Kidney (tissue), 14 donors: ENCODE results near the gene SECTM1. TPM values are rescaled to one million over a fixed set of nuclear protein-coding genes. Genes with fewer than 3 reads are reported as not detected.
A peak's percentile ranks its signal among the peaks of the same experiment; 100 is the strongest.

Experiments
- DNase-seq, 5 donors: peaks; one replicate each; pipeline ENCODE4 v3.0.0-alpha.2; 2013 to 2020
- FAIRE-seq: peaks from 2 replicates; lab custom pipeline; 2012; peaks lifted over from hg19 to GRCh38; lab: Jason Lieb, UNC
- H3K27ac ChIP-seq, 2 donors: one replicate each; pipeline ENCODE4 v1.7.0; 2013; ENCODE audit warnings: low read depth in 2 of 2, low read length in 2 of 2, inconsistent platforms in 1 of 2
- H3K27me3 ChIP-seq: one replicate; pipeline ENCODE4 v1.7.1; 2013; ENCODE audit warnings: low read length, inconsistent platforms; ENCODE audit not compliant: control insufficient read depth, insufficient read depth
- H3K36me3 ChIP-seq, 3 donors: one replicate each; pipeline versions ENCODE4 v1.7.0 to v1.7.1; 2013; ENCODE audit warnings: low read length in 3 of 3, control low read depth in 1 of 3, inconsistent platforms in 1 of 3; ENCODE audit not compliant: insufficient read depth in 3 of 3, control insufficient read depth in 2 of 3
- H3K4me1 ChIP-seq, 3 donors: one replicate each; pipeline versions ENCODE4 v1.7.0 to v1.7.1; 2013; ENCODE audit warnings: low read length in 3 of 3, inconsistent platforms in 1 of 3, low read depth in 1 of 3; ENCODE audit not compliant: control insufficient read depth in 2 of 3, insufficient read depth in 2 of 3
- H3K4me3 ChIP-seq, 3 donors: one replicate each; pipeline versions ENCODE4 v1.7.0 to v1.8.1; 2013; ENCODE audit warnings: low read length in 3 of 3, control low read depth in 1 of 3, inconsistent platforms in 1 of 3
- H3K9ac ChIP-seq, 3 donors: one replicate each; pipeline versions ENCODE4 v1.7.0 to v1.7.1; 2013; ENCODE audit warnings: low read length in 3 of 3, control low read depth in 1 of 3, inconsistent platforms in 1 of 3
- H3K9me3 ChIP-seq, 3 donors: one replicate each; pipeline versions ENCODE4 v1.7.0 to v1.7.1; 2013; ENCODE audit warnings: low read length in 3 of 3, control low read depth in 1 of 3, inconsistent platforms in 1 of 3; ENCODE audit not compliant: control insufficient read depth in 2 of 3, insufficient read depth in 1 of 3
- CTCF ChIP-seq: IDR thresholded peaks from 3 replicates; pipeline ENCODE4 v1.5.1; 2012; ENCODE audit warnings: mild to moderate bottlenecking, moderate library complexity, borderline replicate concordance; ENCODE audit not compliant: insufficient read depth; ENCODE audit errors: extremely low read depth
- intact Hi-C: fragments of 100-400 bp; cut with DNase I; formaldehyde crosslinking; loops from one replicate; pipeline ENCODE4 v1.11.1; 2022
- polyA plus RNA-seq: library from polyadenylated mRNA; stranded (reverse); fragments of 350-450 nt; fragmentation: Illumina TruSeq; extraction: RNeasy Lipid Tissue Mini Kit (QIAGEN cat#74804); gene quantifications from one replicate; pipeline ENCODE4 v1.2.3, GENCODE V29; 2014; ENCODE audit warnings: low read depth, low replicate concordance; ENCODE audit not compliant: insufficient read depth
- total RNA-seq: library from RNA; stranded (reverse); fragmentation: NEBNext Ultra II Directional; extraction: Animal tissue kit (Norgen Biotek cat#: 25700); gene quantifications from one replicate; pipeline ENCODE4 v1.2.1, GENCODE V29; 2021
- donor health status: control.
- donor health status: control.
- donor health status: control.
- donor health status: control.
- donor health status: control.
- donor health status: DM: yes; HTN: yes; CAD: no.
- donor health status: Normal renal cell carcinoma (clear cell type).

The SECTM1 gene
- total and polyA plus RNA-seq, 2 donors from 2014 or later: 15.4 to 87.5 TPM

DNA sequence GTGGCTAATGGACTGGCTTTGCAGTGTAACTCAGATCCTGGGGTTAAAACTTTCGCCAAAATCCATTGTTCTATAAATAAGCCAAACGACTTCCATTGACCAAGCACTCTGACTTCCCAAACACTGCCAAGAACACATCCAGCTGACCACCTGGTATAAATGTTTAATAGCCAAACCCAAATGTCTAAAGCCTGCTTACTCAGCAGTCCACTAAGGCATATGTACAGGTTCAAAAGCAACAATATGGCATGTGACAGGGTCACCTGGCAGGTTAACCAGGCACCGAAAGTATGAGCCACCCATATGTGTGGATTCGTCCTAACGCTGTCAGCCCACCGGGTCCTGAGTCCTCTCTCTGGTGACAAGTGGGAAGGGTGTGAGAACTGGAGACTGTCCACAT is 62.2 kb downstream of the SECTM1 start:
- Histone ChIP-seq H3K9me3 (no peaks in the 10 kb centered on the region), H3K4me1 (peaks cover 0 to 46% (median 41%) of the 10 kb centered on the region in 3 donors), H3K27ac (no peak overlapping the region), H3K27me3 (no peaks in the 10 kb centered on the region), H3K36me3 (peaks cover 0 to 6% (median 6%) of the 10 kb centered on the region in 3 donors), H3K9ac (peak overlapping the region in 1 of 3 donors; percentile 67), H3K4me3 (peak overlapping the region in 1 of 3 donors; percentile 1)
- FAIRE-seq (no peak), DNase-seq (no peak)
- no peak for TF ChIP-seq CTCF
- intact Hi-C loops: no loop called here

Other genes with a start within 250 kb of the SECTM1 start
- 43.3 TPM for gene FASN, start 235.5 kb downstream of the SECTM1 start, total RNA-seq
- gene FASN, start 235.5 kb downstream of the SECTM1 start, polyA plus RNA-seq: 13.6 TPM
- 79.4 TPM for gene CCDC57, start 120.9 kb downstream of the SECTM1 start, total RNA-seq
- gene CCDC57, start 120.9 kb downstream of the SECTM1 start, polyA plus RNA-seq: 46.7 TPM
- gene SLC16A3, start 104.7 kb downstream of the SECTM1 start, total RNA-seq: 85.7 TPM
- 28.8 TPM for gene SLC16A3, start 104.7 kb downstream of the SECTM1 start, polyA plus RNA-seq
- 160 TPM for gene CSNK1D, start 60.1 kb downstream of the SECTM1 start, total RNA-seq
- gene CSNK1D, start 60.1 kb downstream of the SECTM1 start, polyA plus RNA-seq: 69.7 TPM
- gene CD7, start 16.2 kb downstream of the SECTM1 start, total RNA-seq: 9.2 TPM
- gene CD7, start 16.2 kb downstream of the SECTM1 start, polyA plus RNA-seq: 1.0 TPM
- not detected for gene TEX19, start 25.5 kb upstream of the SECTM1 start, total RNA-seq
- not detected for gene TEX19, start 25.5 kb upstream of the SECTM1 start, polyA plus RNA-seq
- gene UTS2R, start 38.0 kb upstream of the SECTM1 start, total RNA-seq: not detected
- gene UTS2R, start 38.0 kb upstream of the SECTM1 start, polyA plus RNA-seq: not detected
- gene HEXD, start 84.6 kb upstream of the SECTM1 start, total RNA-seq: 39.2 TPM
- gene HEXD, start 84.6 kb upstream of the SECTM1 start, polyA plus RNA-seq: 42.0 TPM
- gene OGFOD3, start 84.8 kb upstream of the SECTM1 start, total RNA-seq: 36.1 TPM
- 27.8 TPM for gene OGFOD3, start 84.8 kb upstream of the SECTM1 start, polyA plus RNA-seq
- 139 TPM for gene CYBC1, start 117.0 kb upstream of the SECTM1 start, total RNA-seq
- gene CYBC1, start 117.0 kb upstream of the SECTM1 start, polyA plus RNA-seq: 38.2 TPM
- 45.8 TPM for gene NARF, start 125.0 kb upstream of the SECTM1 start, total RNA-seq
- 29.1 TPM for gene NARF, start 125.0 kb upstream of the SECTM1 start, polyA plus RNA-seq
- gene FOXK2, start 186.0 kb upstream of the SECTM1 start, total RNA-seq: 37.9 TPM
- 13.5 TPM for gene FOXK2, start 186.0 kb upstream of the SECTM1 start, polyA plus RNA-seq